NCI-H2196 treated with DMSO at 0.1 percent for 48 hours (cell line): ENCODE data around the gene SMIM45.
A peak's percentile ranks its signal among the peaks of the same experiment; 100 is the strongest.
"Not testable (repeated sequence)": the region's sequence is repeated elsewhere in the genome, so short reads cannot be mapped to it uniquely, and the experiment has no call there.

Source experiments
- DNase-seq: peaks from one replicate; lab custom pipeline; 2025; ENCODE audit not compliant: unreplicated experiment; lab: John Stamatoyannopoulos, UW

Gene SMIM45

DNA sequence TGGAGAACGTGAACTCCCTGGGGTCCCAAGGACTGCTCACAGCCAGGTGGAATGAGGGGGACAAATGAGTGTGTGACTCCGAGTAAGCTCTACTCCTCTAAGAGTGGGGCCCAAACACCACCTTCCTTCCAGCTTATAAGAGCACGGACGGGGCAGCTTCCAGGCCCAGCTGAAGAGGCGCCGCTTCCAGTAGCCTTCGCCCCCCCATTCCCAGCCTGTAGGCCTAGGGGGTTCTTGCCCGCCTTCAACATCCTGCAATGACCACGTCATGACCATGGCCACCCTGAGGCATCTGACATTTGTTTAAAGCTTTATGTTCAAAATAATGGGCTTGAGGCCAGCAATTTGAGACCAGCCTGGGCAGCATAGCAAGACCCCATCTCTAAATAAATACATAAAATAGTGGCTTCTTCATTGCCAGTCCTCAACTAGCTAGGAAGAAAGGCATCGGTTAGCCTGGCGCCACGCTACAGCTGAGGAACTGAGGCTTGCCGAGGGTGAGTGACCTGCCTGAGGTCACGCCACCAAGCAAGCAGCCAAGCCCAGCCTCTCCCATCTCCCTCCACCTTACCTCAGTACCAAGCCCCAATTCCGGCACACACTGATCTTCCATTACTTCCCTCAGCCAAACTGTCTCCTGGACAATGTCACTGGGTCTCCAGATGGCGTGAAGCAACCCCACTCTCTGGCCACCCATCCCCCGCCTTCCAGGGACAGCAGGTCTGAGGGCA is 17.5 kb upstream of the SMIM45 start:
- no peak for DNase-seq

GRCh38 chr22:41935015-41935351 is 17.0 kb upstream of the SMIM45 start:
- DNase-seq: no peak

GRCh38 chr22:41935509-41935908 is 16.4 kb upstream of the SMIM45 start:
- no peak for DNase-seq

DNA sequence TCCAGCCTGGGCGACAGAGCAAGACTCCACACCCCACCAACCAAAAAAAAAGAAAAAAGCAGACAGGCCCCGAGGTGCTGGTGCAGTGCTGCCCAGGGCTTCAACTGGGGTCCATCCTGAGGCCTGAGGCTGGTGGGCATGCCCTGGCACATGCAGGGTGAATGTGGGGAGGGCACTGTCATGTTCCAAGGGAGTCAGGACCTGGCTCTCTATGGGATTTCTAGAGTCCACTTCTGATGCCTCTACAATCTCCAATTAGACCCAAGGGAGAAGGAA is 15.1 kb upstream of the SMIM45 start:
- DNase-seq: no peak

GRCh38 chr22:41939981-41940831 is 11.7 kb upstream of the SMIM45 start:
- DNase-seq: peak; percentile 22

DNA sequence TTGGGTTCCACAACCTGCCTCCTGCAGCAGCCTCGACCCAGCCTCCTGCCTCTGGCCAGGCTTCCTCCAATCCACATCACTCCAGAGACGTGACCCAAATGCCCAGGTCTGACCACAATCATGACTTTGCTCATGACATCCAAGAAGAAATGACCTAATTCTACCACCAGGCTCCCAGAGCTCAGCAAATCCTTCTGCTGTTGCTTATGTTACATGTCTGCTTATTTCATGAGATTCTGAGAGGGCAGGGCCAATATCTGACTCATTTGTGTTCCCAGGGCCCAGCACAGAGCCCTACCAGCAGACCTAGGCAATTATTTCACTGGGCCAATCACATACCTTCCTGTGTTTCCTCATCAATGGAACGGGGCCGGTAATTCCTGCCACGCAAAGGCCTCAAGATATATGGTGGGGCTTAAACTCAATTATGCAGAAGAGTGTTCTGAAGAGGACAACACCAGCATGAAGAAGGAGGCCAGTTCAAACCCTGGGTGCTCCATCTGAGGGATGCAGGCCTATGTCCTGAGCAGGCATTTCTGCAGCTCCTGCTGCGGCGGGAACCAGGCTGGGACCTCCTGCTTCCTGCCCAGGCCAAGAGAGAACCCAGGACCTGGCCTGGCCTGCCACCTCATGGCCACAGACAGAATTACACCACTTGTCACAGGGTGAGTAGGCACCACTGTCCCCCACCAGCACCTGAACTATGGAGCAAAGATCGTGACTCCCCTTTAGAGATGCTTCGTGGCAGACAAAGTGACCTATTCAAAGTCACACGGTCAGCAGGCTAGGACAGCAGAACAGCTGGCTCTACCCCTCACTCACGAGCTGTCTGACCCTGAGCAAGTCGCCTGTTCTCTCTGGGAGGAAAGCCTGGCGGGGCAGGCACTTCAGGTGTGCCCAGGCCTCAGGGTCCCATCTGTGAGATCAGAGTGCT is 10.9 kb upstream of the SMIM45 start:
- DNase-seq: peak; percentile 67

DNA sequence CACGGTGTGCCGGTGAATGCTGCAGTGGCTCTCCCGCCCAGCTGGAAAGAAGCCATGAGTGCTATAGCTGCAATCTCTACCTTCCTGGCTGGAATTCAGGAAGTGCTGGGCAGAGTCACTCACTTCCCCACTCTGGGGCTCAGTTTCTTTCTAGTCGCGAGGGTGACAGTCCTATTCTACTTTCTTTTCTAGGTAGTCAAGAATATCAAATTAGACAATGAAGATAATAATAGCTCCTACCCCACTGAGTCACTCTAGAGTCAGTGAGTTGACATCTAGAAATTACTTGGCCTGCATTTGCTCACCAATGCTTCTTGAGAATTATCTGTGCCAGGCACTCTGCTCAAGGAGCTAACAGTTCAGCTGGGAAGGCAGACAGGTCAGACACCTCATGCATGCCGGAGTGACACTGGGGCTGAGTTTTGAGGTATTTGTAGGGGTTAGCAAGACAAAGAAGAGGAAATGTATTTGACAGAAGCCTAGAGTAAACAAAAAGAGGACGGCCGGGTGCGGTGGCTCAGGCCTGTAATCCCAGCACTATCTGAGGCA is 8.2 kb upstream of the SMIM45 start:
- DNase-seq: no peak

- DNase-seq: peak; percentile 93
Observed at GRCh38 chr22:41946629-41947423, 5.1 kb upstream of the SMIM45 start, which contains the start of gene CENPM. CENPM (minus strand) TSS chr22:41947152; CDS start chr22:41947076, 76 bp downstream.

DNA sequence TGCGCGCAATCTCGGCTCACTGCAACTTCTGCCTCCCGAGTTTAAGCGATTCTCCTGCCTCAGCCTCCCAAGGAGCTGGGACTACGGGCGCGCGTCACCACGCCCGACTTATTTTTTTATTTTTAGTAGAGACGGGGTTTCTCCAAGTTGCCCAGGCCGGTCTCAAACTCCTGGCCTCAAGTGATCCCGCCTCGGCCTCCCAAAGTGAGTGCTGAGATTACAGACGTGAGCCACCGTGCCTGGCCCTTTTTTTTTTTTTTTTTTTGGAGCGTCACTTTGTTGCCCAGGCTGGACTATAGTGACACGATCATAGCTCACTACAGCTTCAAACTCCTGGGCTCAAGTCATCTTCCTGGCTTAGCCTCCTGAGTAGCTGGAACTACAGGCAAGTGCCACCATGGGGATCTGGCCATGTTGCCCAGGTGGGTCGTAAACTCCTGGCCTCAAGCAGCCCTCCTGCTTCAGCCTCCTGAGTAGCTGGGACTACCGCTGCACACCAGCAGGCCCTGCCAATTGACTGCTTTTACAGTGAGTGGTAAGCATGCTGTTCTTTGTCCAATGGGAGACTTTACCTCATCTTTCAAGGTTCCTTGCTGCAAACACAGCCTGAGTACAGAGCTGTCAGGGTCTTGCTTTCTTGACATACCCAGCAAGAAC is 4.4 kb upstream of the SMIM45 start:
- no peak for DNase-seq

DNA sequence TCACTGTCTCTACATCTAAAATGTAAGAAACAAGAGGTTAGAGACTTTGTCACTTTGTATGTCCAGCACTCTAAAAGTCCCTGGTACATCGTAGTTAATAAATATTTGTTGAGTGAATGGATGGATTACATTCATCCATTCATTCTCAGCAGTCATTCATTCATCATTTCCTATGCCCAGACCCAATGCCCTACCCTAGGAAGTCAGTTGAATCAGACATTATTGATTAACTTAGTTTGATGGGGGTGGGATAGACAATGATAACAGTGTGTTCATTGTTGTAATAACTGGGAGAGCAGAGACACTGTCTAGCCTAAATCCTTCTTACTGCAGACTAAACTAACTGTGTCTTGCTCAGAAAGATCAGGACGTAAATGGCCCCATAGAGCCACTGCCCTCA is 3.8 kb upstream of the SMIM45 start:
- no peak for DNase-seq

GRCh38 chr22:41948928-41949296 is 3.0 kb upstream of the SMIM45 start:
- not testable (repeated sequence) for DNase-seq

DNA sequence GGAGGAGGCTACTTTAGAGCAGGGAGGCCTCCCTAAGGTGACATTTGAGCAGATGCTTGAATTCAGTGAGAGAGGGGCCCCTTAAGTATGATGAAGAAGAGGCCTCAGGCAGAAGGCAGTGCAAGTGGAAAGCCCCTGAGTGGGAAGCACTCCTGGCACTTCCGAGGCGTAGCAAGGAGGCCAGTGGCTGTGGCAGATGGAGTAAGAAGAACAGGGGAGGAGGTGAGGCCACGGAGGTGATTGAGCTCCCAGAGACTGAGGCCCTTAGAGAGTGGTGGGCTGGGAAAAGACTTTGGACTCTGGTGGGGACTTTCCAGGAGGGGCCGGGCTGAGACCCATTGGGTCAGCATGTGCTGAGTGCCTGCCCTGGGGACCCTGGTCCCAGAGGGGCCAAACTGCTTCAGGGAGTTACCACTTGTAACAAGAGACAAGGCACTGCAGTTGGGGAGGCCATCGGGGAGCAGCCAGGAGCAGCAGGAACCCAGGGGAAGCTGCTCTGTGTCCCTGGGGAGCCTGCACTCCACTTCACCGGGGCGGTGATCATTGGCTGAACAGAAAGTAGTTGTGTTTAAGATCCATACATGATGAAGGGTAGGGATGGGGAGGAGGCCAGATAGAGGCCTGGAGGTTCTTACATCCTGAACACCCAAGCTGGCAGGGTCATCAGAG is 2.5 kb upstream of the SMIM45 start:
- no peak for DNase-seq

GRCh38 chr22:41952713-41953112 is 763 bp downstream of the SMIM45 start:
- DNase-seq: no peak

DNA sequence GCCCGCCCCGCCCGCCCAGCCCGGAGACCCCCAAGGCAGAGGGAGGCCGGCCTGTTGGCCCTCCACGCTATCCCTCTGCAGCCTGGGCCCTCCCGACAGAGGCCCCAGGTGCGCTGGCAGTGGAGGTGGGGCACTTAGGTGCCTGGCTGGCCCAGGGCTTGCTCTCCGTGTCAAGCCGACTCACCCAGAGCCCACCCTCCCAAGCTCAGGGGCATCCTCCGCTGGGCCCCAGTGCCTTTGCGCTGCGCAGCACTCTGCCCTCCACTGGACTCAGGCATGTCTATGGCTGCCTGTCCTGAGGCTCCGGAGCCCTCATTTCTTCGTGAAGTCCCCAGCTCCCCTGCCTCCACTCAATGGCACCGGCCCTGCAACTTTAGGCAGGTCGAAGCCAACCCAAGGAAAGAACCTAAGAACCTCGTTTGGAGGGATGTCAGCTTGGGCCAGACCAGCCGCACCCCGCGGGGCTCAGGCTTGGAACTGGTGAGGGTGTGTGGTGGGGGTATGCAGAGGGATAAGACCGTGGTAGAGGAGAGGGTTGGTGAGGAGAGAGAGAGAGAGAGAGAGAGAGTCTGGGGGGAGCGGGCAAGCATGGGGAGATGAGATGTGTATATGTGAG is 6.1 kb downstream of the SMIM45 start:
- no peak for DNase-seq

DNA sequence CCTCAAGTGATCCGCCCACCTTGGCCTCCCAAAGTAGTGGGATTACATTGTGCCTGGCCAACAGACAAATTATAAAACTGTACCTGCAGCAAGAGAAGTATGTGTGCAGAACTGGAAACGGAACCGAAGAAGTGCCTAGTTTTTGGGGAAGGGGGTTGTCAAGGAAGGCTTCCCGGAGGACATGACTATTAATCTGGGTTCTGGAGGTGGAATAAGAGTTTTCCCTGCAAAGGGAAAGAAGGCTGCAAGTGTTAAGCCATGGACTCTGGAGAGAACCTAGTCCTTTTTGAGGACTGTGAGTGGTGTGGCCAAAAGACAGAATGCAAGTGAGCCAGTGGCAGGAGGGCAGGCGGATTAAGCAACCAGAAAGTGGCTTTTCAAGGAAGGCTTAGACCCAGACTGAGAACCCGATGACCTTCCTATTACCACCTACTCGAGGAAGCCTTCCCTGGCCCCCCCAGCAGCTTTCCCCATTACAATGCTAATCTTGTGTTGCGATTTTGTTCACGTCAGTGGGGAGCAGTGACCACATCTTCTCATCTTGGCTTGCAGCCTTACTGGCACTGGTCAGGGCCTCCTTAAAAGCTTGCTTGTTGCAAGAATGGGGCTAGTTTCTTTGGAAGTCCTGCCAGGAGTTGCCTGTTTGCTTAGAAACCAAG is 11.6 kb downstream of the SMIM45 start:
- DNase-seq: no peak

DNA sequence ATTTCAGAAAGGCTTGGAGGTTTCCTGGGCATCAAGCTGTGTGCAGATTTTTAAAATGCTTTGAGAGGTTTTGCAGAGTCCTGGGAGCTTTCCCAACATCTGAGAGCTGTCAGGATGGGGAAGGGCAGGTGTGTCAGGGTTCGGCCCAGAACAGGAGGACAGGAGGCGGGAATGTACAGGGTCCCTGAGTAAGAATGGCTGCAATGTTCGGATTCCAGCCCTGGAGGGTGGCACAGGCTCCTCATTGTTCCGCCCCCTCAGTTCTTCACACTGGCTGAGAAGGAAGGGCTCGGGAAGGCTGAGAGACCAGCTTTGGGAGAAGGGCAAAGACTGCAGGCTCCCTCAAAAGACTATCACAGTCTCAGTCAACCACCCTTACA is 12.2 kb downstream of the SMIM45 start:
- no peak for DNase-seq

- no peak for DNase-seq
Observed at GRCh38 chr22:41966225-41966606, 14.3 kb downstream of the SMIM45 start.

DNA sequence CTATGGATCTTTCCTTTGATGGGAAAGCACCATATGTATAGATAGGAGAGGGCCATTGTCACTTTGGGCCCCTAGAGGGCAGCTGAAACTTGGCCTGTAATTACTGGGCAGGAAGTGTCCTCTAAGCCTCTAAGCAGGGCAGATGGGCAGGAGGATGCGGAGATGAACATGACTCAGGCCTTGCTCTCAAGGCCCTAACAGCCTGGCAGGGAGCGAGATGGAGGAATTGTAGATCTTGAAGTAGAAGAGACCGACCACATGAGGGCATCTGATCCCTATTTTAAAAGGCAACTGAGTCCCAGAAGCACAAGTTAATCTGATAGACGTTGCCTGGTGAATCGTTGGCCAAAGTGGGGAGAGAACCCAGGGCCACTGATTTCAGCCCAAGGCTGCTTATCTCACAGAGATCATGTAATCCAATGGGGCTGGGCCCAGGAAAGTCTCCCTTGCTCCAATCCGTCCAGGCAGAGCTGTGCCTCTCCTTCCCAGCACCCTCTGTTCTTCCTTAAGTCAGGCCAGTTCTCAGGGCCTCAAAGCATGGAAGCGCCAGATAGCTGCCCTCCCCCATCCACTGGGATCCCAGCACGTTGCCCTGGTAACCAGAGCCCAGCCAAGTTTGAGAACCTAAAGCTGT is 14.8 kb downstream of the SMIM45 start:
- DNase-seq: no peak
